Activated CD8-positive, alpha-beta memory T cell treated with anti-CD3 and anti-CD28 coated beads, Interleukin-2, amount 10 ng/mL, durations not matched to agents 7 days and 5 days (primary cell): ENCODE data around the gene ACTN4. TPM values are rescaled to one million over a fixed set of nuclear protein-coding genes. Genes with fewer than 3 reads are reported as not detected.
"Not testable (repeated sequence)": the region's sequence is repeated elsewhere in the genome, so short reads cannot be mapped to it uniquely, and the experiment has no call there.

Experiments used
- ATAC-seq: fragments of 150-1000 bp; cut with Tn5 transposase; one replicate; pipeline ENCODE4 v1.10.0; 2021; ENCODE audit warnings: moderate library complexity
- CTCF ChIA-PET: fragments of 350-600 bp; sonication (Branson Sonifier 250); formaldehyde crosslinking; loops from one replicate; lab custom pipeline; 2021; ENCODE audit warnings: antibody characterized with exemption; lab: Charles Lee
- DNase-seq: peaks from one replicate; pipeline ENCODE4 v3.0.0-alpha.2; 2020
- H3K27ac Mint-ChIP-seq: one replicate; pipeline ENCODE4 v1.8.0; 2021; ENCODE audit warnings: mild to moderate bottlenecking, mixed read lengths
- H3K27me3 Mint-ChIP-seq: one replicate; pipeline ENCODE4 v1.8.0; 2021; ENCODE audit warnings: mixed read lengths
- H3K36me3 Mint-ChIP-seq: one replicate; pipeline ENCODE4 v1.8.0; 2021; ENCODE audit warnings: mild to moderate bottlenecking, mixed read lengths
- H3K4me1 Mint-ChIP-seq: one replicate; pipeline ENCODE4 v1.8.0; 2021; ENCODE audit warnings: mixed read lengths
- H3K4me3 Mint-ChIP-seq: one replicate; pipeline ENCODE4 v1.8.0; 2021; ENCODE audit warnings: mild to moderate bottlenecking, moderate library complexity, mixed read lengths
- H3K9me3 Mint-ChIP-seq: one replicate; pipeline ENCODE4 v1.8.0; 2022; ENCODE audit warnings: low read depth, mixed read lengths
- total RNA-seq, 2 experiments: library from RNA; stranded (reverse); gene quantifications; one replicate each; pipeline ENCODE4 v1.2.3, GENCODE V29; 2021

The ACTN4 gene
- total RNA-seq, 2 experiments from 2014 or later = 413 to 433 TPM

DNA sequence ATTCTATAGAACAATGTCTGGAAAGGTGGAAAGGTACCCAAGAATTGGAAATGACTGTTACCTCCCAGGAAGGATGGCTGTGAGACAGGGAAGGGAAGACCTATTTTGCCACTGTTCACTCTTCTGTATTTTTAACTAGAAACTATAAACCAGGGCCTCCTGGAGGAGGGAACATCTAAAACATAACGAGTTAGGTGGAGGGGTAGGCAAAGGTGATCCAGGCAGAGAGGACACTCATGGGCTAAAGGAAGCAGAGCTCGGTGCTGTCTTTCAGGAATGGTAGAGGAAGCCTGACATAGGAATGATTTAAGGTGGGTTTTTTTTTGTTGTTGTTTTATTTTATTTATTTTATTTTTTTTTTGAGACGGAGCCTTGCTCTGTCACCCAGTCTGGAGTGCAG lies 22.6 kb upstream of the ACTN4 start:
- H3K27me3 Mint-ChIP-seq = no peaks in the 10 kb centered on the region

DNA sequence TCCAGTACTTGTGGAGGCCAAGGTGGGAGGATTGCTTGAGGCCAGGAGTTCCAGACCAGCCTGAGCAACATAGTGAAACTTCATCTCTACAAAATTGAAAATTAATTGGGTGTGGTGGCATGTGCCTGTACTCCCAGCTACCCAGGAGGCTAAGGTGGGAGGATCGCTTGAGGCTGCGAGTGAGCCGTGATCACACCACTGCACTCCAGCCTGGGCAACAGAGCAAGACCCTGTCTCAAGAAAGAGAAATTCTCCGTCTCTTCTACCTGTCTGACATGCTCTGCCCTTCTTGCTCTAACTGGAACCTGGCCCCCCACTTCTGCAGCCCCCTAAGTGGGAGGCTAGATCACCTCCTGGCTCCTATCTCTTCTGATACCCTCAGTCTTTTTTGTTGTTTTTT lies 21.0 kb upstream of the ACTN4 start:
- peaks cover 5% of the 10 kb centered on the region for H3K4me1 Mint-ChIP-seq
- no peaks in the 10 kb centered on the region for H3K27me3 Mint-ChIP-seq
- no peaks in the 10 kb centered on the region for H3K9me3 Mint-ChIP-seq
- ATAC-seq = no peak
- H3K36me3 Mint-ChIP-seq = peaks cover 42% of the 10 kb centered on the region
- no peak for DNase-seq
- CTCF ChIA-PET = no interaction called here
- no peak overlapping the region for H3K4me3 Mint-ChIP-seq
- no peak overlapping the region for H3K27ac Mint-ChIP-seq

More for the DNA sequence above, 22.6 kb upstream of the ACTN4 start:
- CTCF ChIA-PET = interaction anchor here (1.6 kb wide), 1 partner anchor 10 kb away, joined by 14 read pairs; no protein-coding TSS in a partner anchor
- H3K4me3 Mint-ChIP-seq = no peak overlapping the region
- H3K9me3 Mint-ChIP-seq = no peaks in the 10 kb centered on the region
- H3K27ac Mint-ChIP-seq = no peak overlapping the region
- DNase-seq (no peak), ATAC-seq (no peak)
- peaks cover 42% of the 10 kb centered on the region for H3K36me3 Mint-ChIP-seq
- H3K4me1 Mint-ChIP-seq = peaks cover 13% of the 10 kb centered on the region

DNA sequence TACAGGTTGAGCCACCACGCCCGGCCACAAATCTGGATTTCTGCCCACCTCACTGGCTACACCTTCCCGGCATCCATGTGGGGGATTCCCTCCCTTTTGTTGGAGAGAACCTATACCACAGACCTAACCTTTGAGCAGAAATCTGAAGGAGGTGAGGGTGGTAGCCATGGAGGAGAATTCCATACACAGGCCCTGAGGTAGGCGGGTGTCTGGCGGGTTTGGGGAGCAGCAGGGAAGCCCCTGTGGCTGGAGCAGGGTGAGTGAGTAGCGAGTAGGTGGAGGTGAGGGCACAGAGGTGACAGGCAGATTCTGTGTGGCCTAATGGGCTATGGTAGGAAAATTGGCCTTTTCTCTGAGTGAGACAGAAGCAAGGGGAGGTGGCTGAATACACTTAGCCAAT lies 17.9 kb upstream of the ACTN4 start:
- peaks cover 41% of the 10 kb centered on the region for H3K36me3 Mint-ChIP-seq
- H3K9me3 Mint-ChIP-seq = no peaks in the 10 kb centered on the region
- ATAC-seq (no peak), DNase-seq (no peak)
- CTCF ChIA-PET = interaction anchor here (0.9 to 1.3 kb wide), 3 partner anchors 11 to 301 kb away, joined by 3 to 4 read pairs (median 3); partner anchors contain the start of genes EIF3K, FAM98C, MRPS12 and SARS2
- peak overlapping the region; percentile 11 for H3K27ac Mint-ChIP-seq
- no peak overlapping the region for H3K4me3 Mint-ChIP-seq
- H3K27me3 Mint-ChIP-seq = no peaks in the 10 kb centered on the region
- H3K4me1 Mint-ChIP-seq = peaks cover 7% of the 10 kb centered on the region

DNA sequence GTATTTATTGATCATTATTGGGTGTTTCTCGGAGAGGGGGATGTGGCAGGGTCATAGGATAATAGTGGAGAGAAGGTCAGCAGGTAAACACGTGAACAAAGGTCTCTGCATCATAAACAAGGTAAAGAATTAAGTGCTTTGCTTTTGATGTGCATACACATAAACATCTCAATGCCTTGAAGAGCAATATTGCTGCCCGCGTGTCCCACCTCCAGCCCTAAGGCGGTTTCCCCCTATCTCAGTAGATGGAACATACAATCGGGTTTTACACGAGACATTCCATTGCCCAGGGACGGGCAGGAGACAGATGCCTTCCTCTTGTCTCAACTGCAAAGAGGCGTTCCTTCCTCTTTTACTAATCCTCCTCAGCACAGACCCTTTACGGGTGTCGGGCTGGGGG lies 16.1 kb upstream of the ACTN4 start:
- ATAC-seq, DNase-seq, H3K27me3 Mint-ChIP-seq, H3K9me3 Mint-ChIP-seq, CTCF ChIA-PET, H3K4me3 Mint-ChIP-seq, H3K27ac Mint-ChIP-seq: not testable (repeated sequence)
- Mint-ChIP-seq H3K4me1 (peaks cover 24% of the 10 kb centered on the region), H3K36me3 (peaks cover 42% of the 10 kb centered on the region)

DNA sequence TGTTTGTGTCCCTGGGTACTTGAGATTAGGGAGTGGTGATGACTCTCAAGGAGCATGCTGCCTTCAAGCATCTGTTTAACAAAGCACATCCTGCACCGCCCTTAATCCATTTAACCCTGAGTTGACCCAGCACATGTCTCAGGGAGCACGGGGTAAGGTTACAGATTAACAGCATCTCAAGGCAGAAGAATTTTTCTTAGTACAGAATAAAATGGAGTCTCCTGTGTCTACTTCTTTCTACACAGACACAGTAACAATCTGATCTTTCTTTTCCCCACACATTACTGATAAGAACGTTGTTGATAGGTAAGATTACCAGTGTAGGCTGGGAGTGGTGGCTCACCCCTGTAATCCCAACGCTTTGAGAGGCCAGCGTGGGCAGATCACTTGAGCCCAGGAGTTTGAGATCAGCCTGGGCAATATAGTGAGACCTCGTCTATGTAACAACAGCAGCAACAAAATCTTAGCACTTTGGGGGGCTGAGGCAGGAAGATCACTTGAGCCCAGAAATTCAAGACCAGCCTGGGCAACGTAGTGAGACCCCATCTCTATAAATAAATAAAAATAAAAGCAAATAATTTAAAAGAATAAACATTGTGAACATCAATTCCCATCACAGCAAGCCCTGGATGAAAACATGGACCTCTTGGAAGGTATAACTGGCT lies 15.5 kb upstream of the ACTN4 start:
- DNase-seq, H3K27ac Mint-ChIP-seq, ATAC-seq, H3K4me3 Mint-ChIP-seq, H3K27me3 Mint-ChIP-seq, H3K9me3 Mint-ChIP-seq: not testable (repeated sequence)
- Mint-ChIP-seq H3K4me1 (peaks cover 29% of the 10 kb centered on the region), H3K36me3 (peaks cover 40% of the 10 kb centered on the region)
- CTCF ChIA-PET = interaction anchor here (1.0 kb wide), 1 partner anchor 117 kb away, joined by 3 read pairs; no protein-coding TSS in a partner anchor

DNA sequence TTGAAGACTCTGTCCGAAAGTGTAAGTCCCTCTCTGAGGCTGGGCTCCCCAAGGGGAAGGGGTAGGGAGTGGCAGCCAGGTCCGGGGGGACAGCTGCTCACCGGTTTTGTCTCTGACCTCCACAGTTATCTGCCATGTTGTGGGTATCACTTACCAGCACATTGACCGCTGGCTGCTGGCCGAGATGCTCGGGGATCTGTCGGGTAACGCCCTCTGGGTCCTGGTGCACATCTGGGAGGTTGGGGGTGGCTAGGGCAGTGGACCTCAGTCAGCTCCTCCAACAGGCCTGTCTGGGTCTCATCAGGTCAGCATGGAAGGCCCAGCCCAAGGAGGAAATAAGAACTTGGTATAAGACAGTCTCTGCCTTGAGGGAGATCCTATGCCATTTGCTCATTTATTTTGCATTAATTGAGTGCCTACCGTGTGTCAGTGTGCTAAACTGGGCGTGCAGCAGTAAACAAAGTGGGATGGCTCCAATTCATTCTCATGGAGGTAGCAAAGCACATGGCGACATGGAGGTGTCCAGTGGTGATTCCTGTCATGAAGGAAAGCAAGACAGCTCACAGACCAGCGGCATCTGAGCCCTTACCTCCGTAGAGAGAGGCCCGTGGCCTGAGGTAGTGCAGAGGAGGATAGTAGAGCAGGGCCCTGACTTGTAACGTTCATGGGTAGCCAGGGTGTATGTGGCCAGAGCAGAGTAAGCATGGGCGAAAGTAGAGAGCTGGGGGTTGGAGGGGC lies 14.8 kb upstream of the ACTN4 start:
- Mint-ChIP-seq H3K9me3 (no peaks in the 10 kb centered on the region), H3K27ac (peak overlapping the region; percentile 8), H3K4me3 (no peak overlapping the region), H3K36me3 (peaks cover 38% of the 10 kb centered on the region), H3K4me1 (peaks cover 36% of the 10 kb centered on the region), H3K27me3 (no peaks in the 10 kb centered on the region)
- DNase-seq (no peak), ATAC-seq (no peak)
- CTCF ChIA-PET = interaction anchor here (1.0 to 7.0 kb wide), 7 partner anchors 15 to 229 kb away, joined by 3 to 75 read pairs (median 26); partner anchors contain the start of genes ACTN4 and FAM98C

DNA sequence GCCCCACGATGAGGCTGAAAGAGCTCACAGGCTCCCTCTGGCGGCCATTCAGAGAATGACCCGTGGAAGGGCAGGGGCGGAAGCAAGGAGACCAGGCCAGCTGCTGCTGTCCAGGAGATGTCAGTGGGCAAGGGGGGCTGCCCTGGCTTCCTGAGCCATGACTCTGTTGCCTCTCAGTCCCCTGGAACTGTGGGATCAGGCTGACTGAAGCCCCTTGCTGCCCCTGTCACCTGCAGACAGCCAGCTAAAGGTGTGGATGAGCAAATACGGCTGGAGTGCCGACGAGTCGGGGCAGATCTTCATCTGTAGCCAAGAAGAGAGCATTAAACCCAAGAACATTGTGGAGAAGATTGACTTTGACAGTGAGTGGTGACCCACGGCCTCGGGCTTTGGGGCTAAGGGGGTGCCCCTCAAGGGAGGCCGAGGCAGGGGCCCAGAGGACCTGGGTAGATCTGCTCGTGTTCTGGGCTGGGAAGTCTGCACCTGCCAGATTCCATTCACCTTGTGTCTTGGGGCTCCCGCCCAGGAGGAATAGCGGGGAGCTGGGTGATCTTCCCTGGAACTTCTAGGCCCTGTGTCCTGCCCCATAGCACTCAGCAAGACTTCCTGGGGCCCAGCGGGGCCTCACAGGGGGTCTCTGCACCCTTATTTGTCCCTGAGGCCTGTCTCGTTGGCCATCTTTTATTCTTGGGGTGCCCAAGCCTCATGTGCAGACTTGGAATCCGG lies 12.5 kb upstream of the ACTN4 start:
- CTCF ChIA-PET = interaction anchor here (0.9 to 7.0 kb wide), 46 partner anchors 9 to 298 kb away, joined by 3 to 93 read pairs (median 5); partner anchors contain the start of genes ACTN4, EIF3K, FAM98C and GGN
- peak; percentile 83 for DNase-seq
- H3K4me1 Mint-ChIP-seq = peaks cover 42% of the 10 kb centered on the region
- no peak overlapping the region for H3K4me3 Mint-ChIP-seq
- H3K9me3 Mint-ChIP-seq = no peaks in the 10 kb centered on the region
- no peak for ATAC-seq
- no peaks in the 10 kb centered on the region for H3K27me3 Mint-ChIP-seq
- peaks cover 29% of the 10 kb centered on the region for H3K36me3 Mint-ChIP-seq
- H3K27ac Mint-ChIP-seq = peak overlapping the region; percentile 80

DNA sequence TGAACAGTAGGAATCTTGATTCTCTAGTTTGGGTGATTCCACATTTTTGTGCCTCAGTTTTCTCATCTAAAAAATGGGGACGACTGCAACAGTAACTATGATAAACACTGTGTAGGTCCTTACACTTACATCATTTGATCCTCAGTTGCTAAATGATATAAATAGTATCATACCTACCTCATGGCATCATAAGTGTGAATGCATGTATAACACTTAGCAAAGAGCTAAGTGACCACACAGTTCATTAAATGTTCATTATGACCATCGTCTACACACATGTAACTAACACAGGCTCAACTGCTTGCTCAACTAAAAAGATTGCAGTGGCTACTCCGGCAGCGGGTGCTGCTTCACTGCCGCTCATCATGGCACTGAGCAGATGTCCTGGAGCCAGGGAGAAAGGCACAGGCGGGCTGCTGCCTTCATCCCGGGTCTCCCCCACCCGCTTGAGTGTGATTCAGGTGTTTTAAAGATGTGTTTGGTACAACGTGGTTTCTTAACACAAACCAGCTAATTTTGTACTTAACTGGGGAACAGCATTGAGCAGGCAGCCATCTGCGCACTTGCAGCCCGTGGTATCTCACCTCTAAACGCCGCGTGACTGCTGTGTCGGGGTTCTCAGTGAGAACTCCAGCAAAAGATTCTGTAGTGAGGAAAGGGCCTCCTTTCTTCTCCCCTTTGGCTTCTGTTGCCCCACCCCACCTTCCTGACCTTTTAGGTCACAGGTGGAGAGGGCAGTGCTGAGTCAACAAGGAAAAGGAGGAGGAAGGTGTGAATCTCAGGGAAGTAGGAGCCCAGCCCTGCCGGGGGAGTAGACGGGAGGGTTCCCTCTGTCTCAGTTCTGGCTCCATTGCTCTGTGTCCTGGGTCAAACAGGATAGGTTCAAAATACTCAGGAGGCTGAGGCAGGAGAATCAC lies 11.7 kb upstream of the ACTN4 start:
- peaks cover 45% of the 10 kb centered on the region for H3K4me1 Mint-ChIP-seq
- H3K27ac Mint-ChIP-seq = peak overlapping the region; percentile 87
- H3K4me3 Mint-ChIP-seq = no peak overlapping the region
- no peaks in the 10 kb centered on the region for H3K9me3 Mint-ChIP-seq
- CTCF ChIA-PET = interaction anchor here (0.7 to 7.0 kb wide), 38 partner anchors 11 to 295 kb away, joined by 3 to 93 read pairs (median 7); partner anchors contain the start of genes ACTN4, EIF3K, FAM98C and GGN
- no peak for ATAC-seq
- no peaks in the 10 kb centered on the region for H3K27me3 Mint-ChIP-seq
- no peak for DNase-seq
- H3K36me3 Mint-ChIP-seq = peaks cover 27% of the 10 kb centered on the region

DNA sequence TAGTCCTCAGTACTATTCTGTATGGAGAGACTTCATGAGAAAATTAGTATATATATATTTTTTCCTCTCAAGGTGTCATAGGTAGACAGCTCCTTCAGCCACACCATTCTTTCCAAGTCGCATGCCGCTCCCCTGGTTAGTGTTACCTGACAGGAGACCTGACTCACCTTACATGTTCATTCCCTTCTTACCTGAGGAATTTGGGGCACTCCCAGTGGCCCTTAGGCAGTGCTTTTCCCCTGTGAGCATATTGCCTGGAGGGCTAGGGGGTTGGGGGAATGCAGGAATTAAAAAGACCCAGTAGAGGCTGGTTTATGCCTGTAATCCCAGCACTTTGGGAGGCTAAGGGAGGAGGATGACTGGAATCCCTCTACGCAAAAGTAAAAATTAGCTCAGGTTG lies 9.0 kb upstream of the ACTN4 start:
- no peak overlapping the region for H3K4me3 Mint-ChIP-seq
- no peak for DNase-seq
- CTCF ChIA-PET = interaction anchor here (0.6 to 7.0 kb wide), 11 partner anchors 10 to 292 kb away, joined by 3 to 93 read pairs (median 4); partner anchors contain the start of genes ACTN4, EIF3K, FAM98C and MAP4K1
- H3K27me3 Mint-ChIP-seq = no peaks in the 10 kb centered on the region
- peaks cover 15% of the 10 kb centered on the region for H3K36me3 Mint-ChIP-seq
- H3K27ac Mint-ChIP-seq = no peak overlapping the region
- H3K4me1 Mint-ChIP-seq = peaks cover 48% of the 10 kb centered on the region
- ATAC-seq = no peak
- H3K9me3 Mint-ChIP-seq = no peaks in the 10 kb centered on the region

DNA sequence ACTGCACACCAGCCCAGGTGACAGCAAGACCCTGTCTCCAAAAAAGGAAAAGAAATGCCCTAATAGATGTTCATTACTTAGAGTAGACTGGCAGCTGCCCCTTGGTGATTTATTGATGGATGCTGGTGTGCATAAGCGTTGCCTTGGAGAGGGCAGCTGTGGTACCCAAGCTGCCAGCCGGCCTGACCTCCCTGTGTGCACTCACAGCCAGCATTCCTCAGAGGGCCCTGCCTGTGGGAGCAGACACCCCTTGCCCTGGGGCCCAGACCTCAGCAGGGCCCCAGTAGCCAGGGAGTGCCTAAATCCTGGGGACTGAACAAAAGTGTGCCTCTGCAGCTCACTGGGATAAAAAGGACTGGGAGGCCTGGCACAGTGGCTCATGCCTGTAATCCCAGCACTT lies 7.8 kb upstream of the ACTN4 start:
- Mint-ChIP-seq H3K36me3 (peaks cover 12% of the 10 kb centered on the region), H3K9me3 (no peaks in the 10 kb centered on the region), H3K4me3 (no peak overlapping the region), H3K27ac (no peak overlapping the region), H3K27me3 (no peaks in the 10 kb centered on the region), H3K4me1 (peaks cover 45% of the 10 kb centered on the region)
- CTCF ChIA-PET = interaction anchor here (0.9 to 7.0 kb wide), 5 partner anchors 8 to 248 kb away, joined by 3 to 75 read pairs (median 3); partner anchors contain the start of genes ACTN4 and RINL
- no peak for ATAC-seq
- no peak for DNase-seq

DNA sequence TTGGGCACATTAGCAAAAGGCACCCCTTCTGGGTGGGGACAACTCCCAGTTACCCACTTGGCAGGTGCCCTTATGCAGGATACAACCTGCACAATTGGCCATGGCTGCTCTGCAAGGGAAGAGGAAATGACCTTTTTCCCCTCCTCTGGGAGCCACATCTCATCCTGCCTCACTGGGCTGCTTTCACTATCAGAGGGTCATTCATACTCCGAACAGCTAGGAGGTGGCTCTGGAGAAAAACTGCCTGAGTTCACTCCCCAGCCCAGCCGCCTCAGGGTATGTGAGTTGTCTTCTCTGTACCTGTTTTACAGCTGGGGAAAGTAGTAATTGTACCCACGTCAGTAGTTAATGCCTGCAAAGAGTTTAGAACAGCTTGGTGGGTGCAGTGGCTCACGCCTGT lies 7.1 kb upstream of the ACTN4 start:
- no peak overlapping the region for H3K4me3 Mint-ChIP-seq
- DNase-seq (no peak), ATAC-seq (no peak)
- H3K4me1 Mint-ChIP-seq = peaks cover 40% of the 10 kb centered on the region
- no peaks in the 10 kb centered on the region for H3K9me3 Mint-ChIP-seq
- no peaks in the 10 kb centered on the region for H3K27me3 Mint-ChIP-seq
- CTCF ChIA-PET = interaction anchor here (1.0 to 2.3 kb wide), 3 partner anchors 29 to 238 kb away, joined by 3 to 5 read pairs (median 3); partner anchors contain the start of gene FAM98C
- peaks cover 9% of the 10 kb centered on the region for H3K36me3 Mint-ChIP-seq
- H3K27ac Mint-ChIP-seq = no peak overlapping the region

DNA sequence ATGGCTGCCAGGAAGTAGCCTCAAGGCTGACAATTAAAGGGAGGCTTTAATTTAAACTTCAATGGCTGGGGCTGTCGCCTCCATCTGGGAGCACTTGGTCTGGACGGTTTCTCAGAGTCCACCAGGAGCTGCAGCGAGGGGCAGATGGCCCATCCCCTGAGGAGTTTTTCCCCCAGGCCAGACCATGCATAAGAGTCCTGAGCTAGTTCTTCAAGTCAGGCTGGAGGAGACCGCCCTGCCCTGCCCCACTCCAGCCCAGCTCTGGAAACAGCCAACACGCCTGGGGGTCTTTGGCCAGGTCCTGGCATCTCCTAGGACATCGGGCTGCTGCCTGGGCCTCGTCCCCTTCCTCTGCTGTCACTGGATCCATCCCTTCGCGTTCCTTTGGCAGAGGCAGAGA lies 5.3 kb upstream of the ACTN4 start:
- CTCF ChIA-PET = interaction anchor here (1.1 to 2.3 kb wide), 3 partner anchors 8 to 288 kb away, joined by 3 to 5 read pairs (median 4); partner anchors contain the start of genes MRPS12 and SARS2
- ATAC-seq (no peak), DNase-seq (no peak)
- H3K36me3 Mint-ChIP-seq = peaks cover 1% of the 10 kb centered on the region
- no peaks in the 10 kb centered on the region for H3K9me3 Mint-ChIP-seq
- no peak overlapping the region for H3K27ac Mint-ChIP-seq
- no peaks in the 10 kb centered on the region for H3K27me3 Mint-ChIP-seq
- peaks cover 24% of the 10 kb centered on the region for H3K4me1 Mint-ChIP-seq
- no peak overlapping the region for H3K4me3 Mint-ChIP-seq
